Esophagus muscularis mucosa (tissue), 4 donors: ENCODE data around the gene DHX58. TPM values are rescaled to one million over a fixed set of nuclear protein-coding genes. Genes with fewer than 3 reads are reported as not detected.

Experiments used
- DNase-seq: peaks from one replicate; pipeline ENCODE4 v3.0.0-alpha.2; 2017; ENCODE audit errors: extremely low spot score
- H3K27ac ChIP-seq, 4 donors: fragments of 200-600 bp; sonication (generic); replicated peaks in 1 of 4; 1 replicate in 3 of 4; 2 replicates in 1 of 4; pipeline ENCODE4 v1.5.1; 2016 to 2019; ENCODE audit warnings: mild to moderate bottlenecking in 1 of 4
- H3K27me3 ChIP-seq, 4 donors: fragments of 200-600 bp; sonication (generic); one replicate each; pipeline versions ENCODE4 v1.5.1 to v1.6.0; 2016 to 2019
- H3K36me3 ChIP-seq, 4 donors: fragments of 200-600 bp; sonication (generic); one replicate each; pipeline ENCODE4 v1.5.1; 2016 to 2019
- H3K4me1 ChIP-seq, 4 donors: fragments of 200-600 bp; sonication (generic); one replicate each; pipeline ENCODE4 v1.5.1; 2016 to 2019
- H3K4me3 ChIP-seq, 4 donors: fragments of 200-600 bp; sonication (generic); 1 replicate in 2 of 4; 2 replicates in 2 of 4; pipeline ENCODE4 v1.5.1; 2016 to 2019; ENCODE audit warnings: mild to moderate bottlenecking in 4 of 4, moderate library complexity in 1 of 4
- H3K9me3 ChIP-seq, 4 donors: fragments of 200-600 bp; sonication (generic); 1 replicate in 3 of 4; 2 replicates in 1 of 4; pipeline ENCODE4 v1.5.1; 2016 to 2019
- EP300 ChIP-seq: sonication (generic); formaldehyde crosslinking; IDR thresholded peaks from one replicate; pipeline ENCODE4 v1.6.1; 2017; ENCODE audit warnings: antibody characterized with exemption
- POLR2A ChIP-seq: fragments of 450-650 bp; IDR thresholded peaks from one replicate; pipeline ENCODE4 v1.6.1; 2017; ENCODE audit warnings: antibody characterized with exemption, moderate library complexity, mild to moderate bottlenecking, low read depth
- POLR2AphosphoS5 ChIP-seq, 2 donors: sonication (generic); formaldehyde crosslinking; IDR thresholded peaks; one replicate each; pipeline ENCODE4 v1.6.1; 2017; ENCODE audit warnings: antibody characterized with exemption in 2 of 2
- WGBS: methylation state at CpG from one replicate; pipeline ENCODE4 v1.1.5; 2018; 5-methylcytosine and 5-hydroxymethylcytosine counted together
- intact Hi-C: fragments of 100-400 bp; cut with DNase I; formaldehyde crosslinking; loops from one replicate; pipeline ENCODE4 v1.15.1; 2023
- total RNA-seq, 4 donors: library from RNA; depleted of rRNA; stranded (reverse); fragments of >200 nt; gene quantifications; one replicate each; pipeline versions ENCODE4 v1.1.0 to v1.2.1, GENCODE V29; 2016
- TF ChIP-seq, protein P1 (sequence below), 3 experiments: fragments of 200-600 bp in 2 of 3; fragments of 450-650 bp in 1 of 3; sonication (generic) in 2 of 3; IDR thresholded peaks; one replicate each; pipeline ENCODE4 v1.5.1; 2017 to 2019; ENCODE audit warnings: antibody characterized with exemption in 3 of 3, mild to moderate bottlenecking in 2 of 3, moderate library complexity in 1 of 3

DHX58 gene
- total RNA-seq, 4 donors from 2014 or later: 9.6 to 11.7 (median 11.3) TPM

DNA sequence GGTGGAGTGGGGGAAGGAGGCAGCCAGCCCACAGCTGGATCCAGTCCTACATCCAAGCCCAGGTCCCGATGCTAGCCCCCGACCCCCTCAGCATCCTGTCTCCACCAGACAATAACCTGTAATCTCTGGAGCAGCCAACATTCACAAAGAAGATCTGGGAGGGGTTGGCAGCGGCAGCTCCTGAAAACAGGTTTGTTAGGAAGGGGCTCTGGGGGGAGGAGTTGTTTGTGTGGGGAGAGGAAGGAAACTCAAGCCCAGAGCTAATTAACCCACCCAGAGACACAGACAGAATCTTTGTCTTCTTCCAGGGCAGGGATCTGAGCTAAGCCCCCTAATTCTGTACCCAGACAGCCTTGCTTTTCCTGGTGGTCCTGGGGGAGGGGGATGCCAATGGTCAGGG, 57.5 kb downstream of the DHX58 start:
- Histone ChIP-seq H3K4me1 (peaks cover 2 to 11% (median 8%) of the 10 kb centered on the region in 4 donors), H3K27me3 (peaks cover 0 to 64% (median 9%) of the 10 kb centered on the region in 4 donors), H3K4me3 (no peak overlapping the region), H3K27ac (no peak overlapping the region), H3K36me3 (no peaks in the 10 kb centered on the region), H3K9me3 (no peaks in the 10 kb centered on the region)
- WGBS: 31% methylated on average over 3 of the region's 3 CpGs
- intact Hi-C loops: no loop called here
- DNase-seq: no peak
- no peak for TF ChIP-seq EP300
- no peak for TF ChIP-seq POLR2A

- H3K4me3 ChIP-seq: no peak overlapping the region
- TF ChIP-seq, protein P1, sequence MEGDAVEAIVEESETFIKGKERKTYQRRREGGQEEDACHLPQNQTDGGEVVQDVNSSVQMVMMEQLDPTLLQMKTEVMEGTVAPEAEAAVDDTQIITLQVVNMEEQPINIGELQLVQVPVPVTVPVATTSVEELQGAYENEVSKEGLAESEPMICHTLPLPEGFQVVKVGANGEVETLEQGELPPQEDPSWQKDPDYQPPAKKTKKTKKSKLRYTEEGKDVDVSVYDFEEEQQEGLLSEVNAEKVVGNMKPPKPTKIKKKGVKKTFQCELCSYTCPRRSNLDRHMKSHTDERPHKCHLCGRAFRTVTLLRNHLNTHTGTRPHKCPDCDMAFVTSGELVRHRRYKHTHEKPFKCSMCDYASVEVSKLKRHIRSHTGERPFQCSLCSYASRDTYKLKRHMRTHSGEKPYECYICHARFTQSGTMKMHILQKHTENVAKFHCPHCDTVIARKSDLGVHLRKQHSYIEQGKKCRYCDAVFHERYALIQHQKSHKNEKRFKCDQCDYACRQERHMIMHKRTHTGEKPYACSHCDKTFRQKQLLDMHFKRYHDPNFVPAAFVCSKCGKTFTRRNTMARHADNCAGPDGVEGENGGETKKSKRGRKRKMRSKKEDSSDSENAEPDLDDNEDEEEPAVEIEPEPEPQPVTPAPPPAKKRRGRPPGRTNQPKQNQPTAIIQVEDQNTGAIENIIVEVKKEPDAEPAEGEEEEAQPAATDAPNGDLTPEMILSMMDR (IDR thresholded peaks at IDR 0.05): no peak
- TF ChIP-seq POLR2A (no peak), POLR2AphosphoS5 (IDR thresholded peaks at IDR 0.05) (no peak), EP300 (no peak)
- no peak overlapping the region for H3K27ac ChIP-seq
- DNase-seq: no peak
- whole genome bisulfite sequencing: 23% methylated on average over 10 of the region's 12 CpGs
- intact Hi-C loops: no loop called here
- peaks cover 0 to 58% (median 7%) of the 10 kb centered on the region in 4 donors for H3K27me3 ChIP-seq
- no peaks in the 10 kb centered on the region for H3K36me3 ChIP-seq
- H3K9me3 ChIP-seq: no peaks in the 10 kb centered on the region
- peaks cover 6 to 20% (median 13%) of the 10 kb centered on the region in 4 donors for H3K4me1 ChIP-seq
Measured at GRCh38 chr17:42053731-42054500, 58.6 kb downstream of the DHX58 start.

GRCh38 chr17:42052346-42052877, 60.1 kb downstream of the DHX58 start:
- Histone ChIP-seq H3K36me3 (no peaks in the 10 kb centered on the region), H3K9me3 (no peaks in the 10 kb centered on the region), H3K27ac (no peak overlapping the region), H3K27me3 (peaks cover 0 to 43% (median 7%) of the 10 kb centered on the region in 4 donors), H3K4me3 (no peak overlapping the region), H3K4me1 (peaks cover 6 to 20% (median 13%) of the 10 kb centered on the region in 4 donors)
- 84% methylated on average over 6 of the region's 6 CpGs for WGBS
- intact Hi-C loops: no loop called here
- TF ChIP-seq POLR2A (no peak), POLR2AphosphoS5 (IDR thresholded peaks at IDR 0.05) (no peak), EP300 (no peak)
- TF ChIP-seq, protein P1 (IDR thresholded peaks at IDR 0.05): no peak
- no peak for DNase-seq

- no peaks in the 10 kb centered on the region for H3K36me3 ChIP-seq
- intact Hi-C loops: no loop called here
- TF ChIP-seq POLR2A (no peak), POLR2AphosphoS5 (IDR thresholded peaks at IDR 0.05) (no peak), EP300 (no peak)
- TF ChIP-seq, protein P1 (IDR thresholded peaks at IDR 0.05): no peak
- DNase-seq: no peak
- peaks cover 6 to 20% (median 13%) of the 10 kb centered on the region in 4 donors for H3K4me1 ChIP-seq
- no peaks in the 10 kb centered on the region for H3K9me3 ChIP-seq
- H3K27me3 ChIP-seq: peaks cover 0 to 43% (median 7%) of the 10 kb centered on the region in 4 donors
- 100% methylated on average over 3 of the region's 7 CpGs for WGBS
- no peak overlapping the region for H3K27ac ChIP-seq
- no peak overlapping the region for H3K4me3 ChIP-seq
Measured at GRCh38 chr17:42051645-42052044, 60.9 kb downstream of the DHX58 start.

Other genes with a start within 250 kb of the DHX58 start
- gene KLHL11, start 247.3 kb downstream of the DHX58 start, total RNA-seq: 10 to 100 TPM; 12.4 to 24.2 (median 17.2) TPM
- 10 to 100 TPM; 52.3 to 87.7 (median 71.3) TPM for gene ACLY, start 193.8 kb downstream of the DHX58 start, total RNA-seq
- gene ODAD4, start 182.1 kb downstream of the DHX58 start, total RNA-seq: 1 to 10 TPM in 2 of 4 donors, under 1 TPM in 2; 0.33 to 1.7 (median 1.1) TPM
- gene CNP, start 145.9 kb downstream of the DHX58 start, total RNA-seq: 100 to 1,000 TPM in 1 of 4 donors, 10 to 100 TPM in 3; 68.9 to 101 (median 78.5) TPM
- gene DNAJC7, start 95.3 kb downstream of the DHX58 start, total RNA-seq: 10 to 100 TPM; 43.1 to 51.1 (median 44.4) TPM
- gene NKIRAS2, start 92.6 kb downstream of the DHX58 start, total RNA-seq: 10 to 100 TPM; 44.0 to 74.3 (median 59.0) TPM
- 1 to 10 TPM in 1 of 4 donors, under 1 TPM in 3; under 0.01 to 1.2 (median 0.67) TPM for gene C17orf113, start 62.1 kb downstream of the DHX58 start, total RNA-seq
- under 1 TPM in 2 of 4 donors, not detected in 2; 0.39 to 0.42 TPM for gene ZNF385C, start 14.2 kb downstream of the DHX58 start, total RNA-seq
- gene KAT2A, start 8.7 kb upstream of the DHX58 start, total RNA-seq: 10 to 100 TPM; 13.8 to 31.1 (median 21.8) TPM
- under 1 TPM in 2 of 4 donors, not detected in 2; 0.26 to 0.42 TPM for gene HSPB9, start 10.1 kb upstream of the DHX58 start, total RNA-seq
- gene RAB5C, start 42.3 kb upstream of the DHX58 start, total RNA-seq: 100 to 1,000 TPM; 102 to 140 (median 128) TPM
- gene KCNH4, start 68.4 kb upstream of the DHX58 start, total RNA-seq: under 1 TPM; 0.17 to 0.42 (median 0.26) TPM
- not detected for gene HCRT, start 72.7 kb upstream of the DHX58 start, total RNA-seq
- gene GHDC, start 81.8 kb upstream of the DHX58 start, total RNA-seq: 10 to 100 TPM; 20.3 to 31.3 (median 22.0) TPM
- gene STAT5B, start 163.7 kb upstream of the DHX58 start, total RNA-seq: 10 to 100 TPM; 75.0 to 93.4 (median 85.2) TPM
- gene STAT5A, start 175.8 kb upstream of the DHX58 start, total RNA-seq: 10 to 100 TPM; 42.4 to 97.0 (median 62.7) TPM